SH-SY5Y (cell line): ENCODE results near the gene KLHL40.

Experiments used
- GATA2 ChIP-seq: IDR thresholded peaks from 2 replicates; pipeline ENCODE4 v1.6.1; 2011; ENCODE audit warnings: mild to moderate bottlenecking, low read depth, low read length
- GATA3 ChIP-seq: IDR thresholded peaks from 2 replicates; pipeline ENCODE4 v1.6.1; 2011; ENCODE audit warnings: low read depth, mild to moderate bottlenecking, low read length, moderate library complexity

GRCh38 chr3:42690766-42691680 is 5.7 kb downstream of the KLHL40 start:
- TF ChIP-seq GATA2 (no peak), GATA3 (no peak)
